GM18520 (cell line): Measurements from ENCODE around the gene BID.

Source experiments
- ATAC-seq: cut with Tn5 transposase; IDR thresholded peaks from one replicate; pipeline ENCODE4 v1.9.1; 2021; ENCODE audit not compliant: unreplicated experiment

BID gene

GRCh38 chr22:17784776-17785175, 10.5 kb upstream of the BID start:
- ATAC-seq = no peak

GRCh38 chr22:17783773-17784480, 9.7 kb upstream of the BID start:
- ATAC-seq = no peak

GRCh38 chr22:17783312-17783711, 9.0 kb upstream of the BID start:
- ATAC-seq = no peak

- ATAC-seq = no peak
Observed at GRCh38 chr22:17782621-17783020, 8.4 kb upstream of the BID start.

- ATAC-seq = no peak
Observed at GRCh38 chr22:17782158-17782557, 7.9 kb upstream of the BID start.

- peak; percentile 34 for ATAC-seq
Observed at GRCh38 chr22:17781319-17782031, 7.2 kb upstream of the BID start.

- ATAC-seq = no peak
Observed at GRCh38 chr22:17780741-17781318, 6.6 kb upstream of the BID start.

GRCh38 chr22:17780116-17780740, 6.0 kb upstream of the BID start:
- ATAC-seq = no peak

- ATAC-seq = no peak
Observed at GRCh38 chr22:17779286-17780115, 5.2 kb upstream of the BID start.

GRCh38 chr22:17778412-17778976, 4.2 kb upstream of the BID start:
- ATAC-seq = no peak

- ATAC-seq = no peak
Observed at GRCh38 chr22:17777717-17778044, 3.4 kb upstream of the BID start.

GRCh38 chr22:17777005-17777716, 2.9 kb upstream of the BID start:
- ATAC-seq = no peak

GRCh38 chr22:17775781-17776465, 1.7 kb upstream of the BID start:
- no peak for ATAC-seq

GRCh38 chr22:17774926-17775685, 837 bp upstream of the BID start:
- no peak for ATAC-seq

GRCh38 chr22:17773606-17774205, 563 bp downstream of the BID start:
- ATAC-seq = no peak

GRCh38 chr22:17772958-17773605, 1.2 kb downstream of the BID start:
- no peak for ATAC-seq

- no peak for ATAC-seq
Observed at GRCh38 chr22:17772249-17772957, 1.9 kb downstream of the BID start.
